Liver (tissue), 9 donors: ENCODE data around the gene PARP14. TPM values are rescaled to one million over a fixed set of nuclear protein-coding genes. Genes with fewer than 3 reads are reported as not detected.

Experiments used
- DNase-seq: peaks from one replicate; pipeline ENCODE4 v3.0.0-alpha.2; 2017; ENCODE audit warnings: low spot score
- H3K27ac ChIP-seq, 2 donors: one replicate each; pipeline ENCODE4 v1.7.0; 2013; ENCODE audit warnings: inconsistent platforms in 2 of 2, low read length in 2 of 2, control low read depth in 1 of 2, low read depth in 1 of 2, mild to moderate bottlenecking in 1 of 2
- H3K27me3 ChIP-seq, 4 donors: one replicate each; pipeline versions ENCODE4 v1.6.1 to v1.7.0; 2013; ENCODE audit warnings: low read length in 3 of 4, inconsistent platforms in 1 of 4, mild to moderate bottlenecking in 1 of 4, moderate library complexity in 1 of 4; ENCODE audit not compliant: control insufficient read depth in 4 of 4, insufficient read depth in 4 of 4
- H3K36me3 ChIP-seq, 4 donors: one replicate each; pipeline versions ENCODE4 v1.6.1 to v1.7.0; 2013; ENCODE audit warnings: low read length in 3 of 4, mild to moderate bottlenecking in 3 of 4, low read depth in 1 of 4, moderate library complexity in 1 of 4; ENCODE audit not compliant: control insufficient read depth in 4 of 4, insufficient read depth in 3 of 4
- H3K4me1 ChIP-seq, 4 donors: one replicate each; pipeline versions ENCODE4 v1.6.1 to v1.7.0; 2013; ENCODE audit warnings: low read length in 3 of 4, mild to moderate bottlenecking in 3 of 4, moderate library complexity in 1 of 4; ENCODE audit not compliant: control insufficient read depth in 4 of 4, insufficient read depth in 4 of 4
- H3K4me3 ChIP-seq, 3 donors: one replicate each; pipeline versions ENCODE4 v1.6.1 to v1.7.0; 2013; ENCODE audit warnings: low read length in 3 of 3, control low read depth in 1 of 3, low read depth in 1 of 3, mild to moderate bottlenecking in 1 of 3
- H3K9ac ChIP-seq, 2 donors: one replicate each; pipeline ENCODE4 v1.7.0; 2013; ENCODE audit warnings: low read length in 2 of 2, mild to moderate bottlenecking in 2 of 2, moderate library complexity in 2 of 2, control low read depth in 1 of 2, low read depth in 1 of 2
- H3K9me3 ChIP-seq, 4 donors: one replicate each; pipeline versions ENCODE4 v1.6.1 to v1.7.0; 2013; ENCODE audit warnings: low read length in 3 of 4; ENCODE audit not compliant: control insufficient read depth in 4 of 4
- ATF3 ChIP-seq: IDR thresholded peaks from 2 replicates; pipeline ENCODE4 v1.6.1; 2016; ENCODE audit warnings: antibody characterized with exemption
- CTCF ChIP-seq: fragments of 150-350 bp; IDR thresholded peaks from 2 replicates; pipeline ENCODE4 v1.5.1; 2017; ENCODE audit warnings: improper control_type of control experiment, low read depth, low read length; ENCODE audit not compliant: missing input control
- EGR1 ChIP-seq, 2 donors: IDR thresholded peaks; 2 replicates each; pipeline ENCODE4 v1.6.1; 2016 to 2018; ENCODE audit warnings: antibody characterized with exemption in 2 of 2, low read depth in 2 of 2
- FOXA1 ChIP-seq: IDR thresholded peaks from 2 replicates; pipeline ENCODE4 v1.6.1; 2016; ENCODE audit warnings: antibody characterized with exemption
- FOXA2 ChIP-seq: IDR thresholded peaks from 2 replicates; pipeline ENCODE4 v1.6.1; 2016; ENCODE audit warnings: antibody characterized with exemption
- GABPA ChIP-seq, 2 donors: IDR thresholded peaks in 1 of 2; conservative IDR thresholded peaks in 1 of 2; 2 replicates each; pipeline ENCODE4 v1.6.1; 2016; ENCODE audit warnings: antibody characterized with exemption in 2 of 2, mild to moderate bottlenecking in 1 of 2, moderate library complexity in 1 of 2
- HNF4A ChIP-seq, 2 donors: conservative IDR thresholded peaks; 2 replicates each; pipeline ENCODE4 v1.6.1; 2016; ENCODE audit warnings: antibody characterized with exemption in 2 of 2, mild to moderate bottlenecking in 2 of 2
- HNF4G ChIP-seq: IDR thresholded peaks from 2 replicates; pipeline ENCODE4 v1.6.1; 2016; ENCODE audit warnings: antibody characterized with exemption
- JUND ChIP-seq, 2 donors: IDR thresholded peaks; 2 replicates each; pipeline ENCODE4 v1.6.1; 2016; ENCODE audit warnings: antibody characterized with exemption in 2 of 2
- MAX ChIP-seq: IDR thresholded peaks from 2 replicates; pipeline ENCODE4 v1.6.1; 2016; ENCODE audit warnings: antibody characterized with exemption
- NR2F2 ChIP-seq: IDR thresholded peaks from 2 replicates; pipeline ENCODE4 v1.6.1; 2016; ENCODE audit warnings: antibody characterized with exemption
- RAD21 ChIP-seq, 2 donors: IDR thresholded peaks; 2 replicates each; pipeline ENCODE4 v1.6.1; 2016; ENCODE audit warnings: antibody characterized with exemption in 2 of 2, mild to moderate bottlenecking in 2 of 2
- REST ChIP-seq: IDR thresholded peaks from 2 replicates; pipeline ENCODE4 v1.6.1; 2016; ENCODE audit warnings: antibody characterized with exemption, mild to moderate bottlenecking
- RXRA ChIP-seq, 2 donors: IDR thresholded peaks; 2 replicates each; pipeline ENCODE4 v1.6.1; 2017 to 2018; ENCODE audit warnings: antibody characterized with exemption in 2 of 2, mild to moderate bottlenecking in 1 of 2
- SP1 ChIP-seq: IDR thresholded peaks from 2 replicates; pipeline ENCODE4 v1.6.1; 2018; ENCODE audit warnings: antibody characterized with exemption, mild to moderate bottlenecking
- TAF1 ChIP-seq: conservative IDR thresholded peaks from 2 replicates; pipeline ENCODE4 v1.6.1; 2016; ENCODE audit warnings: antibody characterized with exemption, mild to moderate bottlenecking
- YY1 ChIP-seq: IDR thresholded peaks from 2 replicates; pipeline ENCODE4 v1.6.1; 2016; ENCODE audit warnings: antibody characterized with exemption, mild to moderate bottlenecking
- ZBTB33 ChIP-seq: IDR thresholded peaks from 2 replicates; pipeline ENCODE4 v1.6.1; 2016; ENCODE audit warnings: antibody characterized with exemption
- WGBS: extraction: QIAGEN DNeasy Blood & Tissue Kit; methylation state at CpG from one replicate; pipeline ENCODE4 v1.1.7; 2013; 5-methylcytosine and 5-hydroxymethylcytosine counted together
- polyA plus RNA-seq, 2 donors: library from polyadenylated mRNA; stranded (reverse) in 1 of 2; unstranded in 1 of 2; fragments of 200-250 nt in 1 of 2; fragments of >200 nt in 1 of 2; fragmentation: Nextera tagmentation in 1 of 2; extraction: Ambion mirVana in 1 of 2; gene quantifications; one replicate each; pipeline versions ENCODE4 v1.2.1 to v1.2.3, GENCODE V29; 2013 to 2015
- total RNA-seq, 2 donors: library from RNA; depleted of rRNA; stranded (reverse); fragments of >200 nt; gene quantifications; one replicate each; pipeline ENCODE4 v1.2.3, GENCODE V29; 2014
- donor health status: healthy.
- donor health status: healthy.
- donor health status: healthy.
- donor health status: healthy.
- donor health status: healthy.

PARP14 gene
- total and polyA plus RNA-seq, 4 donors, result 13.1 to 79.7 (median 23.4) TPM

GRCh38 chr3:122676759-122677158, 3.9 kb upstream of the PARP14 start:
- TF ChIP-seq YY1 (no peak), REST (no peak), NR2F2 (no peak), ATF3 (no peak), RXRA (IDR thresholded peaks at IDR 0.05) (no peak), ZBTB33 (no peak), EGR1 (IDR thresholded peaks at IDR 0.05; ENCODE audit: low read depth in 2 of 2) (no peak), RAD21 (IDR thresholded peaks at IDR 0.05) (no peak), HNF4G (no peak), JUND (IDR thresholded peaks at IDR 0.05) (no peak), FOXA1 (no peak), SP1 (no peak), CTCF (no peak)
- Histone ChIP-seq H3K27ac (no peak overlapping the region), H3K27me3 (no peaks in the 10 kb centered on the region), H3K9ac (no peak overlapping the region), H3K36me3 (no peaks in the 10 kb centered on the region), H3K9me3 (no peaks in the 10 kb centered on the region), H3K4me3 (no peak overlapping the region), H3K4me1 (peaks cover 0 to 19% (median 11%) of the 10 kb centered on the region in 4 donors)
- no peak for DNase-seq
- 72% methylated on average over 2 of the region's 2 CpGs for WGBS

- DNase-seq, result no peak
- TF ChIP-seq MAX, result no peak
- TF ChIP-seq JUND (IDR thresholded peaks at IDR 0.05), result no peak
- no peak for TF ChIP-seq GABPA (IDR thresholded peaks at IDR 0.05 in 1 of 2, conservative IDR thresholded peaks at IDR 0.05 in 1 of 2)
- TF ChIP-seq YY1, result no peak
- no peak for TF ChIP-seq RAD21 (IDR thresholded peaks at IDR 0.05)
- no peak for TF ChIP-seq CTCF
- no peak for TF ChIP-seq FOXA2
- no peak for TF ChIP-seq HNF4G
- TF ChIP-seq NR2F2, result no peak
- TF ChIP-seq ZBTB33, result no peak
- no peak for TF ChIP-seq RXRA (IDR thresholded peaks at IDR 0.05)
- TF ChIP-seq TAF1, result no peak
- TF ChIP-seq HNF4A (conservative IDR thresholded peaks at IDR 0.05), result no peak
Measured at GRCh38 chr3:122677216-122677615, 3.4 kb upstream of the PARP14 start.

More at GRCh38 chr3:122677216-122677615, 3.4 kb upstream of the PARP14 start:
- Histone ChIP-seq H3K9ac (no peak overlapping the region), H3K4me3 (no peak overlapping the region), H3K9me3 (no peaks in the 10 kb centered on the region), H3K27ac (no peak overlapping the region), H3K4me1 (peaks cover 0 to 23% (median 15%) of the 10 kb centered on the region in 4 donors), H3K36me3 (no peaks in the 10 kb centered on the region), H3K27me3 (no peaks in the 10 kb centered on the region)
- 87% methylated on average over 1 of the region's 1 CpG for WGBS
